ENCODE data around the gene CARS2.

DNA sequence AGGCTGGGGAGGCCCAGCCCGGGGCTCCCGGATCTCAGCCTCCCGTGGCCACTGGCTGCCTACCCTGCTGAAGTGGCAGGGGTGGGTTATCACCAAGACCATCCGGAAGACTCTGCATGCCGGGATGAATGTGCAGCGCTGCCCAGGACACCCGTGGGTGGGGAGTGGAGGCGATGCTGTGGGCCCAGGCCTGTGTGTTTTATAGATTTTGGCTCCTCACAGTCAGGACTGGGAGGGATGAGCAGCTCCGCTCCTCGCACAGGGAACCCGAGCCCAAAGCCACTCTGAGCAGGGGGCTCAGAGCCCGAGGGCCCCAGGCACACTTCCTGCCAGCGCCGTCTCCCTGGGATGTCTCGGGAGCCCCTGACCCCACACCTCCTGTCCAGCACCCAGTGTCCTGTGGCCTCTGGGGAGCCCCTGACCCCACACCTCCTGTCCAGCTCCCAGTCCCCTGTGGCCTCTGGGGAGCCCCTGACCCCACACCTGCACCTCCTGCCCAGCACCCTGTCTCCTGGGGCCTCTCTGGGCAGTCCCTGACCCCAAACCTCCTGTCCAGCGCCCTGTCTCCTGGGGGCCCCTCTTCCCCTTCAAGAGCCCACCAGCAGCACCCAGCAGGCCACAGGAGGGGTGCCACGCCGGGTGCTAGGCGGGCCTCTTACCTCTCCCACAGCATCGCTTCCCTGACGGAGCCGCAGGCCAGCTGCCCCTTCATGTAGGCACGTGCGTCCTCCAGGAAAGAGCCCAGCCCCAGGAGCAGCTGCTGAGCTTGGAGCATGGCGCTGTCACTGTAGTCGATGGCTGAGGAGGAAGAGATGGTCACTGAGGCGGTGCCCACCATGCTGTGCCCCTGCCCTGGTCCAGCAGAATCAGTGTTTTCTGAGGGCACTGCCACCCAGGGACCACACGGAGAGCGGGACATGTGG lies 59.2 kb downstream of the CARS2 start:
- TF ChIP-seq CTCF (IDR thresholded peaks at IDR 0.05), result no peak
- no peak for TF ChIP-seq POLR2A (IDR thresholded peaks at IDR 0.05)

Data from testis (tissue), 2 donors.